HG03342 (cell line): ENCODE data around the gene ZNF639.

Experiments used
- ATAC-seq: cut with Tn5 transposase; IDR thresholded peaks from one replicate; pipeline ENCODE4 v1.9.1; 2021; ENCODE audit warnings: mild to moderate bottlenecking, moderate library complexity; ENCODE audit not compliant: unreplicated experiment

ZNF639 gene

DNA sequence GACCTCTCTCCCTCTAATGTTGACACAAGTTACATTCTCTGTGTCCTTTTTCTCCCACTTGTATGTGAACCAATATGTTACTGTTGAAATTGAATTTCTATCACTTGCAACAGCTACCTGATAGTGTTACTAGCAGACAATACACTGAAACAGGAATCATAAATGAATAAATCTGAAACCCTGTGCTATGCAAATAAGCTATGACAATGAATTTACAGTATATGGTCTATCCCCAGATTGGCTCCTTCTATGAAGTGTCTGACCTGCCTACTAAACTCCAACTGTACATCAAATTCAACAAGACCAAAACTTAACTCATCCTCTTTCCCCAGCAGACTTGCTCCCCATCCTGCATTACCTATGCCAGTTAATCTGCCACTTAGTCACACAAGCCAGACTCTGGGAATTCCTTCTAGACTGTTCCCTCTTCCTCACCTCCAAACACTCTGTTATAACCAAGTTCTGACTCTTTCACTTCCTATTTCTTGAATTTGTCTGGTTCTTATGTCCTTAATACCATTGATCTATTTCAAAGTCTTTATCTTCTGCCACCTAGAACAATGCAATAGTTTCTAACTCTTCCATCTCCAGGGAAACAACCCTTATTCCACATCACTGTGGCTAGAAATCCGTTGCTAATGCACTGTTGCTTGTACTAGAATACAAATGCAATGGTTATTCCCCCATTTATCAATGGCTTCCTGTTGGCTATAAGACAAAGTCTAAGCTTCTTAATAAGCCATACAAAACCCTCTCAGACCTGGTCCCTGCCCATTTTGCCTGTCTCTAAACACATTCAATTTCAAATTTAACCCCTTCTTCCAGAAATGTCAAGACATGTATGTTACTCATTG lies 13.4 kb upstream of the ZNF639 start:
- ATAC-seq = peak; percentile 93

DNA sequence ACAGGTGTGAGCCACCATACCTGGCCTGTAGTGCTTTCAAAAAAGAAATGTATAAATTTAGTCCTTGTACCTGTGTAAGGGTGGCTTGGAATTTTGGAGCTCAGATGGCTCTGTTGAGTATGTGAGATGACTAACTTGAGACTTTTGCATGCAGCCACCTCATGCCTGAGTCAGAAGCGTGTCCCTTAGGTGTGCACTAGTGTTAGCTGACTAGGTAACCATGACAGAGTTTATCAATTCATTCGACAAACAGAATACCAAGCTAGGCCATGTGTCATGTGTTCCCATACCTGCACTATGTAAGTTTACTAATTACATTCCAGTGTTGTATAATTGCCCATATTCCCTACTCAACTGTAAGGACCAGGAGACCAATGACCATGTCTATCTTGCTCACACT lies 4.0 kb upstream of the ZNF639 start:
- no peak for ATAC-seq

DNA sequence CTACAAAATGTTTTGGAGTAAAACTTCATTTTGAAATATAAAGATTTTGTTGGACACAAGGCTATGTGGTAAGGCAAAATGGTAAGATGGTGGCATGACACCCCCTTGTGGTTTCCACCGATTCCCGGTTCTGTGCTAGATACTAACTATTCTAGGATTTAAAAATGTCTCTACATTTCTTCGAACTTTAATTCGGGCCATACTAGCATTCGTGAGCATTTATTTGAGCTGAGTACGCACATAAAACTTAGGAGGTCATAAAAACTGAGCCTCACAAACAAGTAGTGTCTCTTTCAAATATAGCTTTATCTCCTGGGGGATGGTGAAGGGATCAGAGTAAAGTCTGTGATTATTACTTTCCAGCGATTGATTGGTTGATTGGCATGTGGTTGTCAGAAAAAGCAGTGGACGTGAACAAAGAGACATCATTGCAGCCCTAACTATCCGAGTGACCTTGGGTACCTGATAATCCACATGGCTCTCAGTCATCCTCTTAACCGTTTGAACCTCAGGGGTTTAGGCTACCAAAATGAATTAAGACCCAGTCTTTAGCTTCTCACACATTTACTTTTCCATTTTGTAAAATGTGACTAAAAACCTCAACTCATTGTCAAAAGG lies 1.1 kb upstream of the ZNF639 start:
- ATAC-seq = no peak

DNA sequence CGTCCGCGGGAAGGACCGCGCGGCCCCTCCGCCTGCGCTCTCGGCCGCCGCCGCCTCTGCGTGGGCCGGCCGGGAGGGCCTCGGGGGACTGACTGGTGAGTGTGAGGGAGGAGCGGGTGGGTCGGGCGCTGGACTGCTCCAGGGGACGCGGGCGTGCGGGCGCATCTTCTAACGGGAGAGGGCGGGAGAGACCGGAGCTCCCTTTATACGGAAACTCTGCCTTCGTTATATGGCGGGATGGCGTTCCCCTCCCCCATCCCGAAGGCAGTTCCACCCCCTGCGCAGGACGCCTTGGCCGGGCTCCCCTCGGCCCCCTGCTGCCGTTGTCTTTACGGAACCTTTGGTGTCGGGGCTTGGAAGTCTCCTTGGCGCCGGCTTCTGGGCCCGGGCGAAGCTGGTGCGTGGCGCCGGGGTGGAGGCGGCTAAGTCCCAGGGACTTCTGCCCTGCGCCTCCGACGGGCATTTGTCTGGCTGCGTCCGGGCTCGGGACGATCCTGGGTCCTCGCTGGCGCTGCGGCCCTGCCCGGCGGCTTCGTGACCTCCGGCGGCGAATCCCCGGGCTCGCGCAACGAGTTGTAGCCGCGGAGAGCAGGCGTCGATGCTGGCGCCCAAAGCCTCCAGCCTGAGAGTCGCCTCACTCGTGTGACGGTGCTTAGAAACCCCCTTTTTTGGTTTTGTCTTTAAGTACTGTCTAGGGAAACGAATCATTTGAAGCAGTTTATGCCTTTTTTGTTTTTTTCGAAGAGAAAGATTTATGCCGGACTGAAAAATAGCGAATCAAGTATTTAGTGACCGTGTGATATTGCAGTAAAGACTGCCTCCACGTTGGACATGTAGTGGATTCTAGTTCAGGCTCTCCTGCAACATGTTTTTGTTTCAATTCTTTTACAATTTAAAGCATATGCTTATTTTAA lies 623 bp downstream of the ZNF639 start:
- ATAC-seq = peak; percentile 37

DNA sequence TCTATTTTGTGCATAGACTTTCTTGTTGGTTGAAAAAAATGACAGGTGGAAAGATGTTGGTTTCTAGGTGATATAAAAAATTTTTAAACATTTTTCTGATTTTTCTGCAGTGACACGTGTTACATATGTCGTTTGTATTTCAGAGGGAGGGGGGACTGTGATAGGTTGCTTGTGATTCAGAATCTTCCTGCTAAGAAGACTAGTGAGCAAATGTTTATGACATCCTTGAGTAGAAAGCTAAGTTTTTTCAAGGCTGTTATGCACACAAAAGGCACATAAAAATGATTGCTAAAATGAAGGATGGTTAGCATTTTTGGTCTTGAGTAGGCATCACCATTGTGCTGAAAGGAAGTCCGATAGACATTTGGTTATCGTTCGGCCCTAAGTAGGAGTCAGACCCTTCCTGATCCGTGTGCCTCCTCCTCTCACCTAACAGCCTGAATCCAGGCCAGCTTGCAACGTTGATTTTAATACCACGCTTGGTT lies 1.5 kb downstream of the ZNF639 start:
- ATAC-seq = no peak

DNA sequence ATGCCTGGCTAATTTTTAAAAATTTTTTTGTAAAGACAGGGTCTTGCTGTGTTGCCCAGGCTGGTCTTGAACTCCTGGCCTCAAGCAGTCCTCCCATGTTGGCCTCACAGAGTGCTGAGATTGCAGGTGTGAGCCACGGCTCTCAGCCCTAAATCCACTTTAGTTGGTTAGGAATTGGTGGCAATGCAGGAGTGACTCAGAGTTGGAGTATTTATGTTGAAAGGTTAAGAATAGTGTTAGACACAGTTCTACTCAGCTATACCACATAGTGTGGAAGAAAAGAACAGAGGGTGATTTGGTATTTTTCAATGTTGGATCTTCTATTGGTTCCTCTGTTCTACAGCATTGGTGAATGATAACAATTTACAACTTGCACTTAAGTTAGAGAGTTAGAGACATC lies 7.6 kb downstream of the ZNF639 start:
- ATAC-seq = no peak

DNA sequence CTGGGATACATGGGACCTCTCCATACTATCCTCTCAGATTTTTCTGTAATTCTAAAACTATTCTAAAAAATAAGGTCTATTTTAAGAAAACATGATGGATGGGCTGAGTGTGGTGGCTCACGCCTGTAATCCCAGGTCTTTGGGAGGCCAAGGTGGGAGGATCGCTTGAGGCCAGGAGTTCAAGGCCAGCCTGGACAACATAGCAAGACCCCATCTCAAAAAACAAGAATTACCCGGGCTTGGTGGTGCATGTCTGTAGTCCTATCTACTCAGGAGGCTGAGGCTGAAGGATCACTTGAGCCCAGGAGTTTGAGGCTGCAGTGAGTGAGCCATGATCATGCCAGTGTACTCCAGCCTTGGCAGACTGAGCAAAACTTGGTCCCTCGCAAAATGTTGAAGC lies 9.4 kb downstream of the ZNF639 start:
- no peak for ATAC-seq

DNA sequence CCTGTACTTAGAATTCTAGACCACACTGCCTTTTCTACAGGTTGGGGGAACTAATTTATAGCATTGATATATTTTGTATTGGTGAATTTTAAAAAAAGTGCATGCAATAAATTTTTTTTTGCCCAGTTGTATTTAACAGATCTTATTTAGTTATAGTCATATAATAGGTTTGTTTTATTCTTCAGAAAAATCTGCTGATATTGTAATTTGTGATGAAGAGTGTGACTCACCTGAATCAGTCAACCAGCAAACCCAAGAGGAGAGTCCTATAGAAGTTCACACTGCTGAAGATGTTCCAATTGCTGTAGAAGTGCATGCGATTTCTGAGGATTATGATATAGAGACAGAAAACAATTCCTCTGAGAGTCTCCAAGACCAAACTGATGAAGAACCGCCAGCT lies 10.3 kb downstream of the ZNF639 start:
- ATAC-seq = no peak

DNA sequence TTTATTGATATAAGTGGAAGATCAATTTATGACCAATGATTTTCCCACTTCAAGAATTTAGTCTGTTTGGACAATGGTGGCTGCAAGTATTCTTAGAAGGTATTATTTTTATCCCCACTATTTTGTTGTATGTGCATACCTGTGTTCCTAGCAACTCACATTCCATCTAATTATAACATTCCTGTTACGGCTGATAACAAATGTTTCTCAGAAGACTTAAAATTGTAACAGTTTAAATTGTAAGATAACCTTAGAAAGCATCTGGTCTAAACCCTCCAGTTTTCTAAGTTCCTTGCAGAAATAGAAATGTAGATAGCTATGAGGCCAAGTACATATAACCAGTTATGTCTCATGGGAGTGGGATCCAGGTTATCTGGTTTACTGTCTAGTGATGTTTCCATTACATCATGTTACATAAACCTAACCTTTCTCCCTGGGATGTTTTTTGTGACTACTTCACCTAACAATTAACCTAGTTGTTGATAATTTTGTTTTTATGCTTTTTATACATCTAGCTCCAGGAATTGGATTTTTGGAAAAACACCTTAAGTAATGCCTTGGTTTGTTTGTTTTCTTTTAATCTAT lies 13.6 kb downstream of the ZNF639 start:
- ATAC-seq = no peak

DNA sequence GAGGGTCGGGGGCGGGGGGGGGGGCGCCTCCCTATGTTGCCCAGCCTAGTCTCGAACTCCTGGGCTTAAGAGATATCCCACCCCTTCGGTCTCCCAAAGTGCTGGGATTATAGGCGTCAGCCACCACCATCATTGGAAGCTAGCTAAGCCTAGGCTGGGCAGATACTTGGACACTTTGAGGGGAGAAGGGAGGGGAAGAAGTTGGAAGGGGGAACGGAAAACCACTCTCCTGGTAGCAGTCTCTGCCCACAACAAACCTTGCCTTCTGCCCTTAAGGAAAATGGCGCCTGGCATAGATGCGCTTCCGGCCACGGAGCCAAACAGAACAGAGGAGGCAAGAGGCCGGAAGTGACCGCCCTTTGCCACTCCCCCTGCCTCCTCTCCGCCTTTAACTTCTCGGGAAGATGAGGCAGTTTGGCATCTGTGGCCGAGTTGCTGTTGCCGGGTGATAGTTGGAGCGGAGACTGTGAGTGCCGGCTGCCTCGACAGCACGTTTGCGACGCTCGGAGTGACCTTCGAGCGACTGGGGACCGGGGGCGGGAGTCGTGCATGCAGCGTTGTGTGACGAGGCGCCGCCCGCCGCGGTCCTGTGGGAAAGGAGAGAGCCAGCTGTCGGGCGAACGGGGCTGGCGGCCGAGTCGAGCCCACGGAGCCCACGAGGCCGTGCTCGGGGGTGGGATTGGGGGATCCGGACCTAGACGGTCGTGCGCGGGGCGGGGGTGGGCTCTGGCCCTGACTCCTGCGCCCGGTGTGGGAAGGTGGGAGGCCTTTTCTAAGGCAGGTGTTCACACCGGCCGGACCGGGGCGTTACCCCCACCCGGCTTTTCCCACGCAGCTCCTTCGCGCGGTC lies 24.7 kb downstream of the ZNF639 start, which contains the start of gene MFN1:
Gene MFN1, plus strand, starts transcription at position 365 of the 850 bp plus-strand sequence. CDS start 1,143 bp downstream, outside the sequence.
- ATAC-seq = peak; percentile 91

DNA sequence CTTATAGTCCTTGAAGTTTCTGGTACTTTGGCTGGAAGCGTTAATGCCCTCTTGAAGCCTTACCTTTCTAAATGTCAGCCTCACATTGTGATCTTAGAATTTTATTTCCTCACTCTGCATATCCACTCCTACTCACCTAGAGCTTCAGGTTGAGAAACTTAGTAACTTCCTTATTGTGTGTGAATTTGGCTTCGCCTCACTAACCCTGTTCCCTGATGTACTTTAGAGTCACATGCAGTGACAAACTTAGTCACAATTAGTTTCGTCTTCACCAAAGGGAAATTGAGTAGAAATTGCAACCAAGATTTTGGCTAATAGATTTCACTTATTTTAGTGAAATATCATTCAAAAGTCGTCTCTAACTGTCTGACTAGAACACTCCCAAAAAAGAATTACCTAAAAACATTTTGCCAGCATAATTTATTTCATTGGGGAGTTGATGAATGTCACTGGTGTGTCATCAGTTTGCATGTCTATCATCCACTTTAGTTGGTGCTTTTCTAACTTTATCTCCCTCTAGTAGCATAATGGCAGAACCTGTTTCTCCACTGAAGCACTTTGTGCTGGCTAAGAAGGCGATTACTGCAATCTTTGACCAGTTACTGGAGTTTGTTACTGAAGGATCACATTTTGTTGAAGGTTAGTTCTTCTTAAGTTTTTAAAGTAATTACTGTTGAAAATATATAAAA lies 25.6 kb downstream of the ZNF639 start:
- ATAC-seq = peak; percentile 55

DNA sequence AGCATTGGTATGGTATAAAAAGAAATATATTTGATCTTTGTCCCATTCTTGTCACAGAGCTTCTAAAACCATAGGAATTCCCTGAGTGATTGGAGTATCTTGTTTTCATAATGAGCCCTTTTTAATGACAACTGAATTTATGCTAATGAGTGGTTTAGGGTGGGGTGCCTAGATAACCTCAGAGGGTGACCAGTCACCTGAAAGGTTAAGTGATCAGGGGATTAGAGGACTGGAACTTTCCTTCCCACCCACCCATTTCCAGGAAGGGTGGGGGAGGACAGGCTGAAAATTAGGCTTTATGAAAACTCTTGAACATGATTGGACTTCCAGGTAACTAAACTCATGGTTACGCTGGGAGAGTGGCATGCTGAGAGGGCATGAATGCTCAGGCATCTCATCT lies 33.2 kb downstream of the ZNF639 start:
- no peak for ATAC-seq

DNA sequence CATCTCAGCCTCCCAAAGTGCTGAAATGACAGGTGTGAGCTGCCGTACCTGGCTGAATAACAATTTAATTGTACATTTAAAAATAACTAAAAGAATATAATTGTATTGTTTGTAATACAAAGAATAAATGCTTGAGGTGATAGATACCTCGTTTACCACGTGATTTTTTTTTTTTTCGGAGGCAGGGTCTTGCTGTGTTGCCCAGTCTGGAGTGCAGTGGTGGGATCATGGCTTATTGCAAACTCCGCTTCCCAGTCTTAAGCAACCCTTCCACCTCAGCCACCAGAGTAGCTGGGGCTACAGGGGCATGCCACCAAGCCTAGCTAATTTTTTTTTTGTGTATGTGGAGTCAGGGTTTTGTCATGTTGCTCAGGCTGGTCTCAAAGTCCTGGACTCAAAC lies 40.5 kb downstream of the ZNF639 start:
- ATAC-seq = no peak

DNA sequence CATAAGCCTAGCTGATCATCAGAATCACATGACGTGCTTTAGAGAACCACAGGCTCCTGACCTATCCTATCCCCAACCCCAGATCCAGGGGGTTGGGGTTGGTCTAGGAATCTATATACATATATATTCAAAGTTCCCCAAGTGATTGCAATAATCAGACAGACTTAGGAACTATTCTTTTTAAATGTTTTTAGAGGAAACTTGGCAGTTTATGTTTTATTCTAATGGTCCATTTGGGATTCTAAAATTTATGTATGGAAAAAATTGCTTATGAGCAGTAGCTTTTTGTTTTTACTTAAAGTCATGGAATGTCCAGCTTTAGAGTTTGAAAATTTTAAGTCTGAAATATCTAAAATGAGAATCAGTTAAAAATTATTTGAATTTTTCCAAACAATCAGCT lies 46.8 kb downstream of the ZNF639 start:
- ATAC-seq = no peak

DNA sequence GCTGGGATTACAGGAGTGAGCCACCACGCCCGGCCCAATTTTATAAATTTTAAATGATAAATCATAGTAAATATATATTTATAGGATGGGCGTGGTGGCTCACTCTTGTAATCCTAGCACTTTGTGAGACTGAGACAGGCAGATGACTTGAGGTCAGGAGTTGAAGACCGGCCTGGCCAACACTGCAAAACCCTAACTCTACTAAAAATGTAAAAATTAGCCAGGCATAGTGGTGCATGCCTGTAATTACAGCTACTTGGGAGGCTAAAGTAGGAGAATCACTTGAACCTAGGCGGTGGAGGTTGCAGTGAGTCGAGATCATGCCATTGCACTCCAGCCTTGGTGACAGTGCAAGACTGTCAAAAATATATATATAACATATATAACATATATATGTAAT lies 51.1 kb downstream of the ZNF639 start:
- ATAC-seq = no peak

DNA sequence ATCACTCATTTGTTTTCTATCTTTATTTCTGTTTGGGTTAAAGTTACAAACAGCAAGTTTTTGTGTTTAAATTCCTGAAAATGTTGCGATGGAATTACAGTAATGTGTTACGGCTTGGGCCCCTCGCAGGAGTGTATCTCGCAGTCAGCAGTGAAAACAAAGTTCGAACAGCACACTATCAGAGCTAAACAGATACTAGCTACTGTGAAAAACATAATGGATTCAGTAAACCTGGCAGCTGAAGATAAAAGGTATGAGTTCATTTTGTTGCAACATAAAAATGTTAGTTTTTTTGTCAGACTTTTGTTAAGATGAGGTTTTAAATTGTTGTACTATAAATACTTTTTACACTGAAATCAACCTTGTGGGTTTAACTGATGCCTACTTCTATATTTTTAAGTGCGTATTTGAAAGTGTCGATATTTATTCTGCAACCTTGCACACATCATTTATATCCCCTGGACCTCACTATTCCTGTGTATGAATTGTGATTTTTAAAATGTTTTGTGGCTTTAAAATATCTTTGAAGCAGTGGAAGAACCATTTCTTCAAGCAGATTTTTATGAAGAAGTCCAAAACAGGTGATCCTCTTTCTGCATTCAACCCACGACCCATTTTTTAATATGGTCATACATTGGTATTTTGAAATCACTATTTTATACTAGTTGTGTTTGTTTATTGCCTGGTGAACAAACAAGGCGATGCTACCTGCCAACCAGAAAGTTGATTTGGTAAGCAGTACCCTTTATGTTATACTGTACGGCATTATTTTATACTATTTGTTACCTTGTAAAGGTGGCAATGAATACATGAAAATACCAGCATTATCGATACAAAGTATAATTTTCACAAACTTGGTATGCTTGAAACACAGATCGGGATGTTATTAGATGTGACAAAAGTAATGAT lies 52.5 kb downstream of the ZNF639 start:
- ATAC-seq = no peak

DNA sequence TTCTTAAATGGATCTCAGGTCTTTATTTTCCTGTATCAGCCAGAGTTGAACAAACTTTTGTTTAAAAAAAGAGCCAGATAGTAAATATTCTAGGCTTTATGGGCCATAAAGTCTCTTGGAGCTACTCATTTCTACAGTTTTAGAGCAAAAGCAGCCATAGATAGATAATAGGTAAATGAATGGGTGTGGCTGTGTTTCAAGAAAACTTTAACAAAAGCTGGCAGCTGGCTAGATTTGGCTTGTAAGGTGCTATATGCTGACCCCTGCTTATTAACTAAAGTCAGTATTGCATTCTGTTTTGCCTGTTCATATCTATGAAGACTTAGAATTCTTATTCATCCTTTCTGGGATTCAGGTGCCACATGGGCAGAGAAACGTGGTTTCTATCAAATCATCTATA lies 53.6 kb downstream of the ZNF639 start:
- no peak for ATAC-seq
